ENCODE measurements around the gene KBTBD12. TPM values are rescaled to one million over a fixed set of nuclear protein-coding genes. Genes with fewer than 3 reads are reported as not detected.

The KBTBD12 gene
- total RNA-seq, 1 experiment from 2014 or later = not detected

DNA sequence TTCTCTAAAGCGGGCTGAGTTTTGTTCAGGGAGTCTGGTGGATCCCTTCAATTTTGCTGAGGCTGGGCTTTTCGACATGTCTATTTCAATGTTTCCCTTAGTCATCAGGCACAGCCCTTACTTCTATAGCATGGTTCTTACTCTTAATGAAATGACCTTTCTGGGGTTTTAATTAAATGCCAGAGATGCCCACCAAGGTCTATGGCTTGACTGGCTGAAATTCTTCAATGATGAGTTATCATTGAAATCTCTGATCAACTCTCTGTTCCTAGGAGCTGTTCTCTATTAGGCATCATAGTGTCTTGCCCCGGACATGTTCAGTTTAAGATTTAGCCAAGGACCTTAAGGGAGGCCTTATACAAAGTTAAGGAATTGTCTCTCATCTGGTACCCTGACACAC is 33.4 kb upstream of the KBTBD12 start:
- Histone ChIP-seq H3K9me3 (ENCODE audit: control insufficient read depth in 1 of 2, insufficient read depth in 1 of 2, low read depth in 1 of 2, low read length in 2 of 2) (no peaks in the 10 kb centered on the region), H3K4me1 (ENCODE audit: control insufficient read depth in 1 of 2, insufficient read depth in 2 of 2, low read length in 2 of 2) (no peaks in the 10 kb centered on the region), H3K36me3 (ENCODE audit: control insufficient read depth in 1 of 2, insufficient read depth in 2 of 2, low read length in 2 of 2) (no peaks in the 10 kb centered on the region), H3K4me3 (replicated peaks in 1 of 2; ENCODE audit: low read depth in 1 of 2, low read length in 2 of 2) (no peak overlapping the region), H4K20me1 (ENCODE audit: insufficient read depth) (no peaks in the 10 kb centered on the region), H3K9ac (ENCODE audit: low read length) (no peak overlapping the region), H3K9me2 (ENCODE audit: insufficient read depth) (no peaks in the 10 kb centered on the region; the same call in 1 of the 2 replicates), H3K27me3 (ENCODE audit: insufficient read depth, low read length) (no peaks in the 10 kb centered on the region), H2AFZ (ENCODE audit: low read depth, low read length, poor library complexity, severe bottlenecking) (no peak overlapping the region), H3K79me2 (ENCODE audit: insufficient read depth, low read length) (no peaks in the 10 kb centered on the region), H3K4me2 (ENCODE audit: low read length) (no peak overlapping the region), H3K27ac (ENCODE audit: low read depth, low read length) (no peak overlapping the region)
- DNase-seq (ENCODE audit: low read depth, low spot score) (no peak), ATAC-seq (no peak)
- BruUV-seq (replicated peaks) = no TSS peak
- no peak for TF ChIP-seq CEBPB (IDR thresholded peaks at IDR 0.05; ENCODE audit: low read depth)
- no peak for TF ChIP-seq SIN3A (IDR thresholded peaks at IDR 0.05; ENCODE audit: low read depth)
- TF ChIP-seq SP1 (IDR thresholded peaks at IDR 0.05; ENCODE audit: low read depth) = no peak
- no peak for TF ChIP-seq ZFX (IDR thresholded peaks at IDR 0.05)
- no peak for TF ChIP-seq FOSL1 (IDR thresholded peaks at IDR 0.05; ENCODE audit: low read depth)
- TF ChIP-seq ZNF274 (IDR thresholded peaks at IDR 0.05; ENCODE audit: low read depth, low read length) = no peak
- TF ChIP-seq POLR2AphosphoS5 (IDR thresholded peaks at IDR 0.05; ENCODE audit: low read depth, low read length) = no peak
- no peak for TF ChIP-seq RAD21 (IDR thresholded peaks at IDR 0.05; ENCODE audit: low read depth)
- no peak for TF ChIP-seq EZH2phosphoT487 (IDR thresholded peaks at IDR 0.05; ENCODE audit: borderline replicate concordance)
- no peak for TF ChIP-seq CBX3 (IDR thresholded peaks at IDR 0.05; ENCODE audit: low read depth)
- no peak for TF ChIP-seq MAX (IDR thresholded peaks at IDR 0.05)
- TF ChIP-seq TCF7L2 (IDR thresholded peaks at IDR 0.05; ENCODE audit: borderline replicate concordance, extremely low read depth, insufficient read depth, insufficient read length) = no peak
- TF ChIP-seq ZBTB33 (IDR thresholded peaks at IDR 0.05; ENCODE audit: extremely low read depth, insufficient replicate concordance, low read length) = no peak
- no peak for TF ChIP-seq SRF (IDR thresholded peaks at IDR 0.05; ENCODE audit: low read depth)
- TF ChIP-seq, protein P1, sequence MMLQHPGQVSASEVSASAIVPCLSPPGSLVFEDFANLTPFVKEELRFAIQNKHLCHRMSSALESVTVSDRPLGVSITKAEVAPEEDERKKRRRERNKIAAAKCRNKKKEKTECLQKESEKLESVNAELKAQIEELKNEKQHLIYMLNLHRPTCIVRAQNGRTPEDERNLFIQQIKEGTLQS (IDR thresholded peaks at IDR 0.05) = no peak
- no peak for TF ChIP-seq JUND (IDR thresholded peaks at IDR 0.05)
- TF ChIP-seq YY1 (IDR thresholded peaks at IDR 0.05; ENCODE audit: extremely low read depth, insufficient replicate concordance, low read depth, low read length) = no peak
- TF ChIP-seq POLR2A (IDR thresholded peaks at IDR 0.05; ENCODE audit: borderline replicate concordance, extremely low read depth, insufficient read depth, insufficient read length) = no peak
- no peak for TF ChIP-seq EGR1 (IDR thresholded peaks at IDR 0.05; ENCODE audit: low read depth)
- no peak for TF ChIP-seq ELF1 (IDR thresholded peaks at IDR 0.05; ENCODE audit: borderline replicate concordance, low read depth)
- ChIA-PET CTCF (no interaction called here), RAD21 (ENCODE audit: low non-redundant PET in 1 of 2, low total read pairs in 2 of 2, uncharacterized antibody in 2 of 2, unreplicated experiment in 2 of 2) (no interaction called here), POLR2A (no interaction called here)
- intact Hi-C loops (cut with micrococcal nuclease) = no loop called here

Measured in HCT116 (cell line).